Measurements from ENCODE around the gene MPDZ. TPM values are rescaled to one million over a fixed set of nuclear protein-coding genes. Genes with fewer than 3 reads are reported as not detected.
A peak's percentile ranks its signal among the peaks of the same experiment; 100 is the strongest.

MPDZ gene
- polyA plus RNA-seq, 4 donors, result 41.8 to 56.2 (median 48.7) TPM

- no peak for DNase-seq (ENCODE audit: low read depth in 4 of 4, low spot score in 2 of 4)
Measured at GRCh38 chr9:13140843-13141592, 138.5 kb downstream of the MPDZ start.

- DNase-seq (ENCODE audit: low read depth in 4 of 4, low spot score in 2 of 4), result no peak
Measured at GRCh38 chr9:13139641-13140171, 139.8 kb downstream of the MPDZ start.

- peak in 1 of 4 donors; percentile 38 for DNase-seq (ENCODE audit: low read depth in 4 of 4, low spot score in 2 of 4)
Measured at GRCh38 chr9:13137426-13137825, 142.1 kb downstream of the MPDZ start.

- no peak for DNase-seq (ENCODE audit: low read depth in 4 of 4, low spot score in 2 of 4)
Measured at GRCh38 chr9:13131991-13132390, 147.5 kb downstream of the MPDZ start.

GRCh38 chr9:13131416-13131815 lies 148.1 kb downstream of the MPDZ start:
- no peak for DNase-seq (ENCODE audit: low read depth in 4 of 4, low spot score in 2 of 4)

GRCh38 chr9:13128266-13128860 lies 151.1 kb downstream of the MPDZ start:
- no peak for DNase-seq (ENCODE audit: low read depth in 4 of 4, low spot score in 2 of 4)

- no peak for DNase-seq (ENCODE audit: low read depth in 4 of 4, low spot score in 2 of 4)
Measured at GRCh38 chr9:13127131-13127530, 152.4 kb downstream of the MPDZ start.

GRCh38 chr9:13125261-13125660 lies 154.2 kb downstream of the MPDZ start:
- DNase-seq (ENCODE audit: low read depth in 4 of 4, low spot score in 2 of 4), result no peak

GRCh38 chr9:13122756-13123369 lies 156.6 kb downstream of the MPDZ start:
- no peak for DNase-seq (ENCODE audit: low read depth in 4 of 4, low spot score in 2 of 4)

- no peak for DNase-seq (ENCODE audit: low read depth in 4 of 4, low spot score in 2 of 4)
Measured at GRCh38 chr9:13118313-13118712, 161.2 kb downstream of the MPDZ start.

- DNase-seq (ENCODE audit: low read depth in 4 of 4, low spot score in 2 of 4), result no peak
Measured at GRCh38 chr9:13116292-13116691, 163.2 kb downstream of the MPDZ start.

- DNase-seq (ENCODE audit: low read depth in 4 of 4, low spot score in 2 of 4), result no peak
Measured at GRCh38 chr9:13113751-13114150, 165.7 kb downstream of the MPDZ start.

- no peak for DNase-seq (ENCODE audit: low read depth in 4 of 4, low spot score in 2 of 4)
Measured at GRCh38 chr9:13113216-13113615, 166.3 kb downstream of the MPDZ start.

GRCh38 chr9:13111778-13112177 lies 167.7 kb downstream of the MPDZ start:
- no peak for DNase-seq (ENCODE audit: low read depth in 4 of 4, low spot score in 2 of 4)

GRCh38 chr9:13110766-13111417 lies 168.6 kb downstream of the MPDZ start:
- no peak for DNase-seq (ENCODE audit: low read depth in 4 of 4, low spot score in 2 of 4)

GRCh38 chr9:13109781-13110180 lies 169.7 kb downstream of the MPDZ start:
- DNase-seq (ENCODE audit: low read depth in 4 of 4, low spot score in 2 of 4), result no peak

GRCh38 chr9:13107008-13107407 lies 172.5 kb downstream of the MPDZ start:
- DNase-seq (ENCODE audit: low read depth in 4 of 4, low spot score in 2 of 4), result no peak

- no peak for DNase-seq (ENCODE audit: low read depth in 4 of 4, low spot score in 2 of 4)
Measured at GRCh38 chr9:13100914-13101572, 178.4 kb downstream of the MPDZ start.

- DNase-seq (ENCODE audit: low read depth in 4 of 4, low spot score in 2 of 4), result no peak
Measured at GRCh38 chr9:13095056-13095455, 184.4 kb downstream of the MPDZ start.

GRCh38 chr9:13090628-13091027 lies 188.9 kb downstream of the MPDZ start:
- no peak for DNase-seq (ENCODE audit: low read depth in 4 of 4, low spot score in 2 of 4)

GRCh38 chr9:13089666-13090065 lies 189.8 kb downstream of the MPDZ start:
- DNase-seq (ENCODE audit: low read depth in 4 of 4, low spot score in 2 of 4), result no peak

All from left renal cortex interstitium (tissue), 4 donors.